Central memory CD4-positive, alpha-beta T cell (primary cell): ENCODE measurements around the gene POLE.
A peak's percentile ranks its signal among the peaks of the same experiment; 100 is the strongest.

ENCODE experiments used
- DNase-seq: peaks from one replicate; pipeline ENCODE4 v3.0.0; 2022

The POLE gene

GRCh38 chr12:132625731-132626430, 61.3 kb downstream of the POLE start:
- DNase-seq, result no peak

DNA sequence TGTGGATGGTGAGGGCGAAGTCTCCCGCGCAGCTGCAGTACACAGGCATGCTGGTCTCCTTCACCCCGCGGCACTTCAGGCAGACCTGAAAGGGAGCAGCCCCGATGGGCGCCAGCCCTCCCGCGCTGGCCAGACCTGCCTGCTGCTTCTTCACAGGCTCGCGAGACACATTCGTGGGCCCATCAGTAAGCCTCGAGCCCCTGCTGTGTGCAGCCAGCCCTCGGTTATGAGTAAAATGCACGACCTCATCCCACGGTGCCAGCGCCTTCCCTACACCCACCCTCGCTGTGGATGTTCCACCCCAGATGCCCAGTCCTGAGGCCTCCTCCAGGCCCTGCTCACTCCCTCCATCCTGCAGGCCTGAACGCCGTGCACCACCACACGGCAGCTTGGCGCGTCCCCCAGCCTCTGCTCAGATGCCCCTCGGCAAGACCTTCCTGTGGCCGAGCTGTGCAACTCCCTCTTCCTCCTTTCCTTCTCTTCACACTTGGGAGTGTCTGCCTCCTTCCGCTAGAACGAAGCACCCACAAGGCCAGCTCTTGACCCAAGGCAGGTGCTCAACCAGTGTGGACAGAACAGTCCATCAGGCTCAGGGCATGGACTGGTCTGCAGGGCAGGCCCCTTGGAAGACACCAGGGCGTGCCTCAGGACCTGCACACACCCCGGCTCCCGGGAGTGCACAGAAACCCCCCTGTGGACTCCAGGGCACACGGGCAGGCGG, 62.1 kb downstream of the POLE start:
- no peak for DNase-seq

- no peak for DNase-seq
Measured at GRCh38 chr12:132624186-132624855, 62.8 kb downstream of the POLE start.

- DNase-seq, result no peak
Measured at GRCh38 chr12:132623072-132623869, 63.9 kb downstream of the POLE start.

GRCh38 chr12:132622437-132623071, 64.6 kb downstream of the POLE start:
- DNase-seq, result no peak

DNA sequence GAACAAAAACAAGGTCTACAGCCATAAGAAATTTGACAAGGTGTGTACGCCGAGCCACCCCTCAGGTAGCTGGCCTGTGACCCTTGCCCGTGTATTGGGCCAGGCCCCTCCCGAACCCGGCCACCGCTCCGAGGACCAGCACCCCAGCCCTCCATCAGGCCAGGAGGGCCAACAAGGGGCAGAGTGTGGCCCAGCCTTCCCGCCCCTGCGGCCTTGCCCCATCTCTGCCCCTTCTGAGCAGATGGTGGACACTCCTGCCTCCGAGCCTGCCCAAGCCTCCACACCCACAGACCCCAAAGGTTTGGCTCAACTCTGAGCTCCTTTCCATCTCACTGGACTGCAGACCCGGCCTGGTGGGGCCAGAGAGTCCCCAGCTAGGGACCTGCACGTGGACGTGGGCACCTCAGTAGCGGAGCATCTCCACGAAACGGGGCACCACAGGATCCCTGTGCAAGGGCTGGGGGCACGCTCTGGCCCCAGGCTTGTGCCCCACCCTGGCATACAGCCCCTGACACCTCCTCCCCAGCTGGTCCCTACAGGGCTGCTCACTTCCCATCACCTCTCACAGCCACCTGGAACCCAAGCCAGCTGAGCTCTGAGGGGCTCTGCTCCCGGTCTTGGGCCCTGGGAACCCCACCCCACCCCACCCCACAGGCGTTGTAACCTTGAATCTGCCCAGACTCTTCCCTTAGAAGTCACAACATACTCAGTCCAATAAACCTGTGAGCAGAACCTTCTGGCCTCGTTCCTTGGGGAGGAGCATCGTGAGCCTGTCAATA, 65.3 kb downstream of the POLE start:
- DNase-seq, result no peak

DNA sequence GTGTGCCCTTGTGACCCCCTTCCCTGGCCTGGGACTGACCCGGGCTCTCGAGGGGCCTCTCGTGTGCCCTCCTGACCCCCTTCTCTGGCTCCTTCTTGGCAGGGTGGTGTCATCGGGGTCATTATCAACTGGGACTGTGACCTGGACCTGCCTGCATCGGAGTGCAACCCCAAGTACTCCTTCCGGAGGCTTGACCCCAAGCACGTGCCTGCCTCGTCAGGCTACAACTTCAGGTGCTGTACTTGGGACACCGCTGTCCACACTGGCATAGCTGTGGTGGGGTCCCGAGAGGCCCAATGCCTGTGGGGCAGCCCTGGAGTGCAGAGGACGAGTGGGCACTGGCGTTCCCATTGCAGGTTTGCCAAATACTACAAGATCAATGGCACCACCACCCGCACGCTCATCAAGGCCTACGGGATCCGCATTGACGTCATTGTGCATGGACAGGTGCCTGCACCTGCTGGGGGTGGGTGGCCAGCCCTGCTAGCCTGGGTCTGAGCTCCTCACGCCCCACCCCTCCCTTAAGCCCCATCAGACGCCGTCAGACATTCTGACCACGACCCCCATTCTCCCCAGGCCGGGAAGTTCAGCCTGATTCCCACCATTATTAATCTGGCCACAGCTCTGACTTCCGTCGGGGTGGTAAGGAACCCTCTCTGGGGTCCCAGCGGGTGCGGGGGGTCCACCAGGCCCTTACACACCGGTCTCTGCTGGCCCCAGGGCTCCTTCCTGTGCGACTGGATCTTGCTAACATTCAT, 66.1 kb downstream of the POLE start:
- DNase-seq, result no peak

GRCh38 chr12:132620113-132620898, 66.8 kb downstream of the POLE start:
- DNase-seq, result no peak

- no peak for DNase-seq
Measured at GRCh38 chr12:132619386-132620112, 67.6 kb downstream of the POLE start.

DNA sequence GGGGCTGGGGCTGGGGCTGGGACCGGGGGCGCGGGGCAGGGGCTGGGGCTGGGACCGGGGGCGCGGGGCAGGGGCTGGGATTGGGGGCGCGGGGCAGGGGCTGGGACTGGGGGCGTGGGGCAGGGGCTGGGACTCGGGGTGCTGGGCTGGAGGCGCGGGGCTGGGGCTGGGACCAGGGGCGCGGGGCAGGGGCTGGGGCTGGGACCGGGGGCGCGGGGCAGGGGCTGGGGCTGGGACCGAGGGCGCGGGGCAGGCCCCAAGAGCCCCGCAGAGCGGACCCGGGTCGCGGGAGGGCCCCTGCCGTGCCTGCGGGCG, 68.1 kb downstream of the POLE start:
- DNase-seq, result no peak

DNA sequence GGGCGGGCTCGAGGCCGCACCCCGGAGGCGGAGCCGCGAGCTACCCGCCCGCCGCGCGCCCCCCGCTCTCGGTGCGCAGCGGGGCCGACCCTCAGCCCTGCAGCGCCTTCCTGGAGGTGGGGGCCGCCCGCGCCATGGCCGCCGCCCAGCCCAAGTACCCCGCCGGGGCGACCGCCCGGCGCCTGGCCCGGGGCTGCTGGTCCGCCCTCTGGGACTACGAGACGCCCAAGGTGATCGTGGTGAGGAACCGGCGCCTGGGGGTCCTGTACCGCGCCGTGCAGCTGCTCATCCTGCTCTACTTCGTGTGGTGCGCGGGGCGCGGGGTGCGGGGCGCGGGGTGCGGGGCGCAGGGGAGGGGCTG, 68.5 kb downstream of the POLE start, which contains the start of gene P2RX2:
Gene P2RX2 (plus strand): TSS at position 94 of the 361 bp plus-strand sequence. CDS start 41 bp downstream, at position 135.
- DNase-seq, result no peak

DNA sequence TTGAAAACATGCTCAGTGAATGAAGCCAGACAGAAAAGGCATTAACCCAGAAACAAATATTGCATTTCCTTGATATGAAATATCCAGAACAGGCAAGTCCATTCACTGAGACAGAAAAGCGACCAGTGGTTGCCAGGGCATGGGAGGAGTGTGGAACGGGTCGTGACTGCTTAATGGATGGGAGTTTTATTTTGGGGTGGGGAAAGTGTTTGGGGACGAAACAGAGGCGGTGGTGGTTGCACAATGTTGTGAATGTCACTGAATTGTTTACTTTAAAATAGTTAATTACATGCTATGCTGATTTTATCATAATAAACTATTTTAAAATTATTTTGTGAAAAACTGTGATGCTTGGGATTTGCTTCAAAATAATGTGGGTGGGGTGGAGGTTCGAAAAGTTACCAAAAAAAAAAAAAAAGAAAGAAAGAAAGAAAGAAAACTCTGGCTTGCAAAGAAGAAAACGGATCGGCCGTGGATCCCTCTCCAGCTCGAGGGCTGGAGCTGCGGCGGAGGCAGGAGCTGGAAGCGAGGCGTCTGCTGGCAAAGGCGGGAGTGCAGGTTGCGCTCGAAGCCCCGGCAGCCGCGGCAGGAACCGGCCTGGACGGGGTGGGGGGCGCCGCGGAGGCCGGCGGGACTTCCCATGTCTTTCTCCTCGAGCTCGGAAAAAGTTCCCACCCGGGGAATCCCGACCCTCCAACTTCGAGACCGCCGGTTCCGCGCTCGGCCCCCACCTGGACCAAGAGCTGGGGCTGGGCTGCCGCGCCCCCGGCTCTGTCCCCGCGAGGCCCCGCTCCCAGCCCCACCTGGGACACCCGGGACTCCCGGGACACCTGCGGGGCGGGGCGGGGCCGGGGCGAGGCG, 69.1 kb downstream of the POLE start:
- DNase-seq, result no peak

- DNase-seq, result no peak
Measured at GRCh38 chr12:132617135-132617701, 69.9 kb downstream of the POLE start.

DNA sequence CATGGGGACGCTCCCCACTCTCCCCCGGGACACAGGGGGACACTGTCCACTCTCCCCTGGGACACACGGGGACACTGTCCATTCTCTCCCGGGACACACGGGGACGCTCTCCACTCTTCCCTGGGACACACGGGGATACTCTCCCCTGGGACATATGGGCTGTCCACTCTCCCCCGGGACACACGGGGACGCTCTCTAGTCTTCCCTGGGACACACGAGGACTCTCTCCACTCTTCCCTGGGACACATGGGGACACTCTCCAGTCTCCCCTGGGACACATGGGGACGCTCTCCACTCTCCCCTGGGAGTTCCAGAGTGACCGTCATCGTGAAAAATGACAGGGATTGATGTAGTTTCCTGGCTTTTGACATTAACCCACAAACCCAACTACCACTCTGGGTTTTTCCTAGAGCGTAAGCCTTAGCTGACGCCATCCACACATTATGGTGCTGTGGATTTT, 71.5 kb downstream of the POLE start:
- DNase-seq, result no peak

GRCh38 chr12:132614861-132615578, 72.1 kb downstream of the POLE start:
- peak; percentile 70 for DNase-seq

- DNase-seq, result no peak
Measured at GRCh38 chr12:132614029-132614428, 73.1 kb downstream of the POLE start.

DNA sequence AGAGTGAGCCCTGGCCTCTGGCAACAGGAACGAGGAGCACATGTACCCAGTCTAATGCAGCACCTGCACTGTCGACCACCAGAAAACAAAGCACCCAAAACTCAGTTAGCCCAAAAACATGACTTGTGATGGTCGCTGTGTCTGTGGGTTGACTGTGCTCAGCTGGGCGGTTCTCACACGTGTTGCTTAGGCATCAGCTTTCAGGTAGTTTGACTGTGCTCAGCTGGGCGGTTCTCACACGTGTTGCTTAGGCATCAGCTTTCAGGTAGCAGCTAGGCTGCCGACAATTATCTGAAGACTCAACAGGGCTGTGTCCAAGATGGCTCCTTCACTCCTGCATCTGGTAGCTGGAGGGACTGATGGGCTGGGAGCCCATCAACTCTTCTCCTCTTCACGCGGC, 75.5 kb downstream of the POLE start:
- no peak for DNase-seq
